SK-N-SH treated with all-trans-retinoic acid at 6 μM for 48 hours (cell line): ENCODE data around the gene ABCC9.

ENCODE experiments used
- BACH2 ChIP-seq: fragments of 250-450 bp; sonication (Bioruptor Pico); IDR thresholded peaks from 2 replicates; pipeline ENCODE4 v1.9.0; 2021; ENCODE audit warnings: mild to moderate bottlenecking, borderline replicate concordance
- PPARA ChIP-seq: fragments of 250-450 bp; sonication (Bioruptor Pico); IDR thresholded peaks from 2 replicates; pipeline ENCODE4 v1.5.0; 2020; ENCODE audit warnings: mild to moderate bottlenecking, borderline replicate concordance
- TCF4 ChIP-seq: fragments of 250-450 bp; sonication (Bioruptor Pico); IDR thresholded peaks from 2 replicates; pipeline ENCODE4 v1.8.0; 2021; ENCODE audit warnings: mild to moderate bottlenecking, moderate library complexity, borderline replicate concordance

DNA sequence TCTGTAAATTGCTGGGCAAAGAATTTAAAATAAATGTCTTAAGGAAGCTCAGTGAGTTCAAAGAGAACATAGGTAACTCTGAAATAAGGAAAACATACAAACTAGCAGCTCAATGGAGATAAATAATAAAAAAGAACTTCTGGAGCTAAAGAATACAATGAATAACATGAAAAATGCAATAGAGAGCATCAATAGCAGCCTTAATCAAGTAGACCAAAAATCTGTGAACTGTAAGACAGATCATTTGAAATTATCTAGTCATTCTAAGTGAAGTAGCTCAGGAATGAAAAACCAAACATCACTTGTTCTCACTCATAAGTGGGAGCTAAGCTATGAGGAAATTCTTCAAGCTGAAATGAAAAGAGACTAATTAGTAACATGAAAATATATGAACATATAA, 5.8 kb upstream of the ABCC9 start:
- no peak for TF ChIP-seq TCF4 (CRISPR knock-in tag)
- no peak for TF ChIP-seq PPARA (CRISPR knock-in tag)
- no peak for TF ChIP-seq BACH2
